GM19455 (cell line): ENCODE measurements around the gene RBPMS2.
"Not testable (repeated sequence)": the region's sequence is repeated elsewhere in the genome, so short reads cannot be mapped to it uniquely, and the experiment has no call there.

ENCODE experiments used
- ATAC-seq: cut with Tn5 transposase; IDR thresholded peaks from one replicate; pipeline ENCODE4 v1.9.1; 2021; ENCODE audit not compliant: unreplicated experiment

Gene RBPMS2

DNA sequence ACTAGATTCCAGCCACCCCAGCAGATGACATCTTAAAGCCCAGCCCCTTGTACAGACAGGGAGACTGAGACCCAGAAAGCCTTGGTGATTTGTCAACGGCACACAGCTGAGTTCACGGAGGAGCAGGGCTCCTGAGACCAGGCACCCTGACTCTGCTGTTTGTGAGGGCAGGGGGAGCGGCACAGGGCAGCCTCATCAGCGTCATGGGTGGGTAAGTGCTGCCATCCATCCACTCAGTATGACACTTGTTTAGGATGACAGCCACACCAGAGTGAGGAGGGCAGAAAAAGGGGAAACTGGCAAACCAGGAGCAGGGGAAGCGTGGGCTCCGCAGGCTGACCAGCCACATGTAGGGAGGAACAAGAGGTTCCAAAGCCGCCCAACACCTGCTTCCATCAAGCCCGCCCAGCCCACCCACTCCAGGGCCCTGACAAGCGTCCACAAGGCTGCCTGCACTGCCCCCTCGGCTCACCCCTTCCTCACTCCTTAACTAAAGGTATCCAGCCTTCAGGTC is 19.9 kb downstream of the RBPMS2 start:
- ATAC-seq: no peak

DNA sequence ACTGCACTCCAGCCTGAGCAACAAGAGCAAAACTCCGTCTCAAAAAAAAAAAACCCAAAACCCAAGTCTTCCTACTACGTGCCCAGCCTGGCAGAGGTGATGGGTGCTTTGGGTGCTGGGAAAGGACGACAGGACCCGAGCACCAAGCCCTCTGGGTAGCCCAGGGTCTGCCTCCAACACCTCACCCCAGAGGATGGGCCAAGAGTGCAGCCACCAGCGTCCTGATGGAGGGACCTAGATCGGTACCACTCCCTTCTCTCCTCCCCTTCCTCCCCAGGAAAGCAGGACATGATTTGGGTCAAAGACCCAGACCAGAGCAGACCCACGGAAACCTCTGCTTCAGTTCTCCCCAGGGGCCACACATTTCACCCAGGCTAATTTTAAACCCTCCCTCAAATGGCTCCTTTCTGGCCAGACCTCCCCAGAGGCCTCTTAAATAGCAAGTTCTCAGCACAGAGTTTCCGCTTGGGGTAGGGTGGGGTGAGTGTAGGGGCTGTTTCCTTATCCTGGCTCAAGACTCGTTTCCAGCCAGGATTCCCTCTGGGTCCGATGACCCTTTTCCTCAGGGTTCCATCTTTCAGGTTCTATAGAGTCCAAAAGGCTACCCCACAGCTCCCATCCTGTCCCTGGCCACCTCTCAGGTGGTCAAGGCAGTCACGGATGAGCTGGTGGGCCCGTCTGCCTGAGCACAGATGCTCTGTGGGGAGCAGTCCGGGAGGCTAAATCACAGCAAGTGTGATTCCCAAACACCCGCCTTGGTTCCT is 20.5 kb downstream of the RBPMS2 start:
- no peak for ATAC-seq

DNA sequence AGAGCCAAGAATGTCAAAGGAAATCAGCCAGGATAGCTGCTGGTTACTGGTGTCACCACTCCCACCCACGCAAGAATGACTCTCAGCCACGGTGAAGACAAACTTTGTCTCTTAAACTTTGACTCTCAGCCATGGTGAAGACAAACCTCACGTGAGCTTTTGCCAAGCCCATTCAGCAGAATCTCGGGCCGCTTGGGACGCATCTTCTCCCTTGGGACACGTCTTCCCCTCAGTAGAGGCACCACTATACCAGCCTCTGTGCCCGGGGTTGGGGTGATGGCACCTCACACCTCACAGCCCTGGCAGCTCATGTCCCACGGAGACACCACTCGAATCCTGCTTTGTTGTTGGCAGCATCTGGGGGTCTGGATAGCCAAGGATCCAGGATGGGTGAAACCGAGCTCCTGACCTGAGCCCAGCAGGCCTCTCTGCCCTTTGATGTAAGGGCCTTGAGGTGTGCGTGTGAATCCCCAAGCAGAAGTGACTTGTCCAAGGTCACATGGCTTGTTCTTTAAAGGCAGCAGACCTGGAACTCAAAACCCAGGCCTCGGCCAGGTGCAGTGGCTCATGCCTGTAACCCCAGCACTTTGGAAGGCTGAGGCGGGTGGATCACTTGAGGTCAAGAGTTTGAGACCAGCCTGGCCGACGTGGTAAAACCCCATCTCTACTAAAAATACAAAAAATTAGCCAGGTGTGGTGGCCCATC is 21.8 kb downstream of the RBPMS2 start:
- no peak for ATAC-seq

GRCh38 chr15:64751464-64751863 is 23.9 kb downstream of the RBPMS2 start:
- no peak for ATAC-seq

DNA sequence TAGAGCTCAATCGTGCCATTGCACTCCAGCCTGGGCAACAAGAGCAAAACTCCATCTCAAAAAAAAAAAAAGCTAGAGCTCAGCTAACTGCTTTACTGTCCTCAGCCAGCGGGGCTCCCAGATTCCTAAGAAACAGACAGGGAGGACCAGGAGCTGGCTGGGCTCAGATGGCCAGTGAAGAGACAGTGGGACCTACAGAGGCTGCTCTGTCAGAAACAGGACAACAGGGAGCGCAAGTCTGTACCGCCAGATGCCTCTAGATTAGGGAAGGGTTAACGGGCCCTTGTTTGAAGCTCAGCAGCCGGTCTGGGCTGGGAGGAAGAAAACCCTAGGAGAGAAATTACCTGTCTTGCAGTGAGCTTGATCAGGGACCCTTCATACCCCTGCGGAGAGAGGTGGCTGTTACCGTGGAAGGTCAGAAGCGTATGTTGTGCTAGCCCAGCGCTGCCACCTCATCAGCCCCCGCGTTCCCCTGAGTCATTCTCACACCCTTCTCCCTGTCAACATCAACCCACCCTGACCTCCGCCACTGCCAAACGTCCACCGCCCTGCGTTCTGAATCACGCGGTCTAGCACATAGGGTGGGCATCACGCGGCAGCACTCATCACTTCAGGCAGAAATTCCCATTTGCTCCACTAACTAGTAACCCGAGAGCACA is 25.3 kb downstream of the RBPMS2 start:
- no peak for ATAC-seq

DNA sequence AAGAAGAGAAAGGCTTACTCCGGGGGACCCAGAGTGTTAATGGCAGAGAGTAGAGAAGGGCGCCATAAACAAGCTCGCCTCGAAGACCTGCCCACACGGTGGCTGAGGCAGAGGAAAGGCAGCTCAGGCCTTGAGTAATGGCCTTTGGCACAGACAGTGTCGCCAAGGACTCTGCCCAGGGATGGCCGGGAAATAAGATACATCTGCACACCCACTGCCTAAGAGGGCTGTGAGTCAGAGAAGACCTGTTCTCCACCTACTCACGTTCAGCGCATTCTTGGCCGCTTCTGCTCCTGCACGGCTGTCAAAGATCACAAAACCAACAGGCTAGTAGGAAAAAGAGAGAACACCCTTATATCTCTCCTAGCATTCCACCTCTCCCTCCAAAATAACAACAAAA is 26.2 kb downstream of the RBPMS2 start:
- no peak for ATAC-seq

DNA sequence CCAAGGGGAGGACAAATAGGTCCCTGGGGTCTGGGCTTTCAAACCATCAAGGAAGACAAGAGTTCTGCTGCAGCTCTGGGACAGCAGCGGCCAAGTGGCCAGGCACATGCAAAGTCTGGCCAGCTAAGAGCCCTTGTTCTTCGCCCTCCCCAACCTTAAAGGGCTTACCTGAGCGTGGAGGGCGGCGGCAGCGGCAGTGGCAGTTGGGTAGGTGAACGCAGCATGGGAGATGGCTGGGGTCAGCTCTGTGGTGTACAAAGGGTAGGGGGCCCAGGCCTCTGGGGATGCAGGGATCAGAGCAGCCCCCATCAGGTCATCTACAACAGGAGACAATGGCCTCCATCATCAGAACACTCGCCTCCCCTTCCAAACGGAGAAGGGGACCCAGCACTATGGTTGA is 27.1 kb downstream of the RBPMS2 start:
- no peak for ATAC-seq

GRCh38 chr15:64747578-64747977 is 27.8 kb downstream of the RBPMS2 start:
- no peak for ATAC-seq

- ATAC-seq: no peak
Measured at GRCh38 chr15:64746921-64747320, 28.5 kb downstream of the RBPMS2 start.

- no peak for ATAC-seq
Measured at GRCh38 chr15:64746356-64746755, 29.0 kb downstream of the RBPMS2 start.

GRCh38 chr15:64743691-64744090 is 31.7 kb downstream of the RBPMS2 start:
- ATAC-seq: no peak

DNA sequence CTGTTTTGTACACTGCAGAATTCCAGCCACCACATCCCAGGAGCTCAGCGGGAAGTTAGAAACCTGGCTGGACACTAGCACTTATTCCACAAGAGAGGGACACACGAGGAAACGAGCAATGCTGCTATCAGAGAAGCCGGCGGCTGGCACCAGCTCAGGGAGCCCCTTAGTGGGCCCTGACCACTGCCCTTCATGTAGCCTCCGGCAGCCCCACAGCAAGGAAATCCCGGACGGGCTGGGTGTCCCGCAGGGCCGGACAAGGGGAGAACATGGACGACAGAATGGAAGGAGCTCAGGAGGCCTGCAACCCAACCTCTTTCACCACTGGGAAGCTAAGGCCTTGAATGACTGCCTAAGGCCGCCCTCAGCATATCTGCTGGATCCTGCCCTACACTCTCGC is 32.5 kb downstream of the RBPMS2 start:
- no peak for ATAC-seq

DNA sequence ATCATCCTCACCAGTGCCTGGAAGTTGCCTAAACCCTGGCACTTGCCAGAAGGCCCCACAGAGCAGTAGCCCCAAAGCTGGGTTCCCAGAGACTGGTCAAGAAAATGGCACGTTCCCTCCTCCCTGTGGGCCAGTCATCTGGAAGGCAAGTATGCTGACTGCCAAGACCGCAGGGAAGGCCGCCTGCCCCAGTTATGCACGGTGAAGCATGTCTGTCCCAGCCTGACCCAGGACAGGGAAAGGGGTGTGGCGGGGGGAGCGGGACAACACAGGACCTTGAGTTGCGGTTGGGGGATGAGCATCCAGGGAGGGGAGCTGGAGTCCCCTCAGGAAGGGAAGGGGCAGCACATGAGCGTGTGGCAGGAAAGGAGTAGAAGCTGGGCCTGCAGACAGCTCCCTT is 33.0 kb downstream of the RBPMS2 start:
- no peak for ATAC-seq

GRCh38 chr15:64741708-64742107 is 33.7 kb downstream of the RBPMS2 start:
- ATAC-seq: not testable (repeated sequence)

DNA sequence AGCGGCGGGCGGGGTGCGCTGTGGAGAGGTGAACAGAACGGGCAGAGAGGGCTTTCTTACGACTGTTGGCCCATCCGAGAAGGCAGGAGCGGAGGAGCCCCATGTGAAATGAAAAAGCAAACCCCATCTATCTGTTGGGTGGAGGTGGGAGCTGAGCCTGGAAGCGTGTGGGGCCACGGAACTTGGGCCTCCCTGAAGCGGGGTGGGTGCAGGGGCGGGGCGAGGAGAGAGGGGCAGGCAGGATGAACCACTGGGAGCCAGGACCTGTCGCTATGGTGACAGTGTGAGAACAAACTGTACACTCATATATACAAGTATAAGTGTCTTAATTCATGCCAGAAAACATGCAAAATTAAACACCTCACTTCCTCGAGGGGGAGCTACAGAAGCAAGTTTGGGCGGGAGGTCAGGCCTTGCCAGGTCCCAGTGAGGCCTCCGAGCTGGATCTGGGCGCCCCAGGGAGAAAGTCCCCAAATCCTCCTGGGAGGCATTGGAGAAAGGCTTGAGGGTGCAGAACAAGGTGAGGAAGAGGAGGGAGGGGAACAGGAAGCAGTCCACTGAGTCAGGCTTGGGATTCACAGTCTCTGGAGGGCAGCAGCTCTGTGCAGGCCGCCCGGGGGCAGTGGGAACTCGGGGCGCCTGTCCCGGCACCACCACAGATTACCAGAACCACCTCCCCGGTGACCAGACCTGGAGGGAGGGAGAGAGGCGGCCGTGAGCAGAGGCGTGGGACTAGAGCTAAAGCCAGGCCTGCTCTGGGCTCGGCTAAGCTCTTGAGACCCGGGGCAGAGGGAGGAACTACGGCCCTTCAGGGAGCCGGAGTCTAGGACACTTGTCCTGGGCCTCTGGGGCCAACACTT is 34.8 kb downstream of the RBPMS2 start:
- ATAC-seq: no peak

DNA sequence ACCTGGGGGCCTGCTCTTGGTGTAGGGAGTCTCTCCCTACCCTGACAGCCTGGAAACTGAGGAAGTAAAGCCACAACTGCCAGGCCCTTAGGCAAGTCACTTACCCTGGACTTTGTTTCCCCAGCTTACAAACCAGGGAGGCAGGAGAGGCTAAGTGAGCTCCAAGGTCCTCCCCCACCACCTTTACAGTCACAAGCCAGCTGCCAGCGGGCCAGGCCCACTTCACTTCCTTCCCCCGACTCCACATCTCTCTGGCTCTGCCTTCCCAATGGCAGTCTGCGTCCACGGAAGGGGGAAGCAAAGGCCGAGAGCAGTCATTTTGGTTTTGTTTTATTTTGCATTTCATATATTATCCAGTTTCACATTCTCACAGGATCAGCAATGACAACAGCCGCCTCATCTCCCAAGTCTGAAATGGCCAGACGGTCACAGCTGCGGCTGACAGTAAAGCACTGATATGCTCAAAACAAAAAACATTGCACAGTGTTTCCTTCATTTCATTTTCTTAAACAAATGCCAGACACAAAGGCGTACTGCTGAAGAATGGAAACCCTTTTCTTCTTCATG is 35.7 kb downstream of the RBPMS2 start:
- no peak for ATAC-seq

DNA sequence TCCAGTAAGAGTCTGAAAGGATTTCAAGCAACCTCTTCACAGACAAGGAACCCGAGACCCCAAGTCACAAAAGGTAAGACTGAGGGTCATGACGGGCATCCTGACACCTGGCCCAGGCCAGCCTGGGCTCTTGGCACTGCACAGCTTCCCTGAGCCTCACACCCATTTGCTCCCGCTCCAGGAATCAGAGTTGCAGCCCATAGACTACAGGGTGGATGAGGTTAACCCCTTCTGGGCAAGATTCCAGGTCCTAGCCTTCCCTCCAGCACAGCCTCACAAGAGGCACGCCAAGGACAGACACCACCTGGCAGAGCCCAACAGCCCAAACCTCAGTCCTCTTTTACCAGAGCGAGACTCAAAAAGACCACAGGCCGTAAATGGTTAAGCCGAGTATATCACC is 36.2 kb downstream of the RBPMS2 start:
- no peak for ATAC-seq

DNA sequence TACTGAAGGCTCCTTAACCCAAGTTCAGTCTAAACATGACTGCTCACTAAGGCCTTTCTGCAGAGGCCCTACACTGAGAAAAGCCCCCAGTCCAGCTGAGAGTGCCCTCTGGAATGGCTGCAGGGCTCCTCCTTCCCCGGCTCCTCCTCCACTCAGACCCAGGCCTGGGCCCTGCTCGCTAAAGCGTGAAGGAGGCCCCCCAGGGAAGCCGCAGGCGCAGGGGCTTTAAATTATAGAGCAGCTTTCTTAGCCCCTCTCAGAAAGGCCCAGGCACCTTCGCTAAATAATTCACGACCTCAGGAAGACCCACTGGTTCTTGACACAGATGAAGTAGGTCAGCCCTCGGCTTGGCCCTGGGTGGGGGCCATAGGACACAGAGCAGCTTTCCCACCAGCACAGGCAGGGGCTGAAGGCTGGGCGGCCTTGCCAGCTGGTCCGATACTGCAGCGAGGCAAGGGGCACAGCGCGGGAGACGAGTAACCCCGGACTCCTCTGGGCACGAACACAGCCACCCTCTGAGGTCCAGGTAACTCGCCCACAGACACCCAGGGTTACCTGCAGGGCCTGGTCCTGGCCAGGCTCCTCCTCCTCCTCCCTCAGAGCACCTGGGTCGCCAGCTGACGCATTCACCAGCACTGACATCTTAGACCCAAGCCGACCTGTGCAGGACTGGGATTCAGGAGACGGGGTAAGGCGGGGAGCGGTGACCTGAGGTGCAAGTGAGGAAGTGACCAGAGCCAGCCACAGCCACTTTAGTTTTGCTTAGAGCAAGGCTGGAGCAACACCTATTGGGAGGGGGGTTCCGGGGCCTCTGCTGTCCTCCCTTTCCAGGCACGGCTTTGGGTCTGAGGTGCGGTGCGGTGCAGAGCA is 36.9 kb downstream of the RBPMS2 start:
- ATAC-seq: no peak

DNA sequence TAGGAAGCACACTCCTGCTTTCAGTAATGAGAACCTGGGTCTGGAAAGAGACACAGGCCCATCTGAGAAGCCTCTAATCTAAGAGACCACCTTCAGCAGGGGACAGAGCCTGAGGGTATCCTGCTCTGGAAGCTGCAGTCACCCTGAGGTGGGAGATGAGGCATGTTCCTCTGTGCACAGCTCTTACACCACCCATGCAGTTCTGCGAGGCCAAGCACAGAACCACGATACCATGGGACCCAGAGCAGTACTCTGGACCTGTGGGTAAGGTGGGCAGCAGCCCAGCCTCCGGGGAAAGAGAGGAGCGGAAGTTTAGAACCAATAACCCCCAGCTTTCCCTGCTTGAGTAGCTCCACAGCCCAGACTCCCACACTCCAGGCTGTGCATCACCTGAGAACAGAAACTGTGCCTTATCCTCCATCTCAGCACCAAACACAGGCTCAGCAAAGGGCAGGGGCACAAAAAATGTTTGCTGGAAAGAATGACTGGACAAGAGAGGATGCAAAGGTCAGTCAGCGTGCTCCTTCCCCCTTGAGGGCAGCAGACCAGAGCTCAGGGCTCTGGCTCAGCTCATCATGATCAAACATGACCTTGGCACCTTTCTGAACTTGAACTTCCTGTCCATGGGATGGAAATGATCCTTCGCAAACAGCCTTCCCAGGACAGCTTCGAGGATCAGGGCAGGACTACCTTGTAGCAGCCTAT is 43.1 kb downstream of the RBPMS2 start:
- no peak for ATAC-seq
